Liver (tissue), 3 donors: ENCODE results near the gene MAFF.

Experiments used
- EGR1 ChIP-seq, 2 donors: IDR thresholded peaks; 2 replicates each; pipeline ENCODE4 v1.6.1; 2016 to 2018; ENCODE audit warnings: antibody characterized with exemption in 2 of 2, low read depth in 2 of 2
- GABPA ChIP-seq, 2 donors: IDR thresholded peaks in 1 of 2; conservative IDR thresholded peaks in 1 of 2; 2 replicates each; pipeline ENCODE4 v1.6.1; 2016; ENCODE audit warnings: antibody characterized with exemption in 2 of 2, mild to moderate bottlenecking in 1 of 2, moderate library complexity in 1 of 2
- HNF4A ChIP-seq, 2 donors: conservative IDR thresholded peaks; 2 replicates each; pipeline ENCODE4 v1.6.1; 2016; ENCODE audit warnings: antibody characterized with exemption in 2 of 2, mild to moderate bottlenecking in 2 of 2
- JUND ChIP-seq, 2 donors: IDR thresholded peaks; 2 replicates each; pipeline ENCODE4 v1.6.1; 2016; ENCODE audit warnings: antibody characterized with exemption in 2 of 2
- MAX ChIP-seq: IDR thresholded peaks from 2 replicates; pipeline ENCODE4 v1.6.1; 2016; ENCODE audit warnings: antibody characterized with exemption
- RAD21 ChIP-seq, 2 donors: IDR thresholded peaks; 2 replicates each; pipeline ENCODE4 v1.6.1; 2016; ENCODE audit warnings: antibody characterized with exemption in 2 of 2, mild to moderate bottlenecking in 2 of 2
- REST ChIP-seq: IDR thresholded peaks from 2 replicates; pipeline ENCODE4 v1.6.1; 2016; ENCODE audit warnings: antibody characterized with exemption, mild to moderate bottlenecking
- RXRA ChIP-seq, 2 donors: IDR thresholded peaks; 2 replicates each; pipeline ENCODE4 v1.6.1; 2017 to 2018; ENCODE audit warnings: antibody characterized with exemption in 2 of 2, mild to moderate bottlenecking in 1 of 2
- SP1 ChIP-seq: IDR thresholded peaks from 2 replicates; pipeline ENCODE4 v1.6.1; 2018; ENCODE audit warnings: antibody characterized with exemption, mild to moderate bottlenecking
- TAF1 ChIP-seq: conservative IDR thresholded peaks from 2 replicates; pipeline ENCODE4 v1.6.1; 2016; ENCODE audit warnings: antibody characterized with exemption, mild to moderate bottlenecking
- YY1 ChIP-seq: IDR thresholded peaks from 2 replicates; pipeline ENCODE4 v1.6.1; 2016; ENCODE audit warnings: antibody characterized with exemption, mild to moderate bottlenecking
- TF ChIP-seq, protein P1 (sequence below): fragments of 150-350 bp; IDR thresholded peaks from 2 replicates; pipeline ENCODE4 v1.5.1; 2017; ENCODE audit warnings: improper control_type of control experiment, low read depth, low read length; ENCODE audit not compliant: missing input control
- TF ChIP-seq, protein P2 (sequence below): IDR thresholded peaks from 2 replicates; pipeline ENCODE4 v1.6.1; 2016; ENCODE audit warnings: antibody characterized with exemption
- TF ChIP-seq, protein P3 (sequence below): IDR thresholded peaks from 2 replicates; pipeline ENCODE4 v1.6.1; 2016; ENCODE audit warnings: antibody characterized with exemption
- donor health status: healthy.
- donor health status: healthy.

GRCh38 chr22:38184788-38185187, 17.0 kb upstream of the MAFF start:
- TF ChIP-seq TAF1 (no peak), MAX (no peak), RAD21 (IDR thresholded peaks at IDR 0.05) (no peak), YY1 (no peak), REST (no peak), JUND (IDR thresholded peaks at IDR 0.05) (no peak), RXRA (IDR thresholded peaks at IDR 0.05) (no peak), GABPA (IDR thresholded peaks at IDR 0.05 in 1 of 2, conservative IDR thresholded peaks at IDR 0.05 in 1 of 2) (no peak), HNF4A (conservative IDR thresholded peaks at IDR 0.05) (no peak), EGR1 (IDR thresholded peaks at IDR 0.05; ENCODE audit: low read depth in 2 of 2) (no peak), SP1 (no peak)
- TF ChIP-seq, protein P1, sequence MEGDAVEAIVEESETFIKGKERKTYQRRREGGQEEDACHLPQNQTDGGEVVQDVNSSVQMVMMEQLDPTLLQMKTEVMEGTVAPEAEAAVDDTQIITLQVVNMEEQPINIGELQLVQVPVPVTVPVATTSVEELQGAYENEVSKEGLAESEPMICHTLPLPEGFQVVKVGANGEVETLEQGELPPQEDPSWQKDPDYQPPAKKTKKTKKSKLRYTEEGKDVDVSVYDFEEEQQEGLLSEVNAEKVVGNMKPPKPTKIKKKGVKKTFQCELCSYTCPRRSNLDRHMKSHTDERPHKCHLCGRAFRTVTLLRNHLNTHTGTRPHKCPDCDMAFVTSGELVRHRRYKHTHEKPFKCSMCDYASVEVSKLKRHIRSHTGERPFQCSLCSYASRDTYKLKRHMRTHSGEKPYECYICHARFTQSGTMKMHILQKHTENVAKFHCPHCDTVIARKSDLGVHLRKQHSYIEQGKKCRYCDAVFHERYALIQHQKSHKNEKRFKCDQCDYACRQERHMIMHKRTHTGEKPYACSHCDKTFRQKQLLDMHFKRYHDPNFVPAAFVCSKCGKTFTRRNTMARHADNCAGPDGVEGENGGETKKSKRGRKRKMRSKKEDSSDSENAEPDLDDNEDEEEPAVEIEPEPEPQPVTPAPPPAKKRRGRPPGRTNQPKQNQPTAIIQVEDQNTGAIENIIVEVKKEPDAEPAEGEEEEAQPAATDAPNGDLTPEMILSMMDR: no peak
- TF ChIP-seq, protein P2, sequence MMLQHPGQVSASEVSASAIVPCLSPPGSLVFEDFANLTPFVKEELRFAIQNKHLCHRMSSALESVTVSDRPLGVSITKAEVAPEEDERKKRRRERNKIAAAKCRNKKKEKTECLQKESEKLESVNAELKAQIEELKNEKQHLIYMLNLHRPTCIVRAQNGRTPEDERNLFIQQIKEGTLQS: no peak
- TF ChIP-seq, protein P3, sequence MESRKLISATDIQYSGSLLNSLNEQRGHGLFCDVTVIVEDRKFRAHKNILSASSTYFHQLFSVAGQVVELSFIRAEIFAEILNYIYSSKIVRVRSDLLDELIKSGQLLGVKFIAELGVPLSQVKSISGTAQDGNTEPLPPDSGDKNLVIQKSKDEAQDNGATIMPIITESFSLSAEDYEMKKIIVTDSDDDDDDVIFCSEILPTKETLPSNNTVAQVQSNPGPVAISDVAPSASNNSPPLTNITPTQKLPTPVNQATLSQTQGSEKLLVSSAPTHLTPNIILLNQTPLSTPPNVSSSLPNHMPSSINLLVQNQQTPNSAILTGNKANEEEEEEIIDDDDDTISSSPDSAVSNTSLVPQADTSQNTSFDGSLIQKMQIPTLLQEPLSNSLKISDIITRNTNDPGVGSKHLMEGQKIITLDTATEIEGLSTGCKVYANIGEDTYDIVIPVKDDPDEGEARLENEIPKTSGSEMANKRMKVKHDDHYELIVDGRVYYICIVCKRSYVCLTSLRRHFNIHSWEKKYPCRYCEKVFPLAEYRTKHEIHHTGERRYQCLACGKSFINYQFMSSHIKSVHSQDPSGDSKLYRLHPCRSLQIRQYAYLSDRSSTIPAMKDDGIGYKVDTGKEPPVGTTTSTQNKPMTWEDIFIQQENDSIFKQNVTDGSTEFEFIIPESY: no peak
